Lung (tissue), 12 donors: ENCODE data around the gene FGF14. TPM values are rescaled to one million over a fixed set of nuclear protein-coding genes. Genes with fewer than 3 reads are reported as not detected.

Source experiments
- ATAC-seq: fragments of 200-7000 bp; cut with Tn5 transposase; one replicate; pipeline ENCODE4 v1.9.1; 2020; ENCODE audit warnings: moderate number of reproducible peaks; ENCODE audit not compliant: insufficient read depth, low FRiP score
- DNase-seq, 3 donors: peaks; one replicate each; pipeline ENCODE4 v3.0.0-alpha.2; 2013 to 2017
- H3K27ac ChIP-seq, 2 donors: one replicate each; pipeline ENCODE4 v1.5.1; 2013; ENCODE audit warnings: mild to moderate bottlenecking in 2 of 2, moderate library complexity in 2 of 2, control low read depth in 1 of 2, inconsistent platforms in 1 of 2, low read depth in 1 of 2, low read length in 1 of 2
- H3K27me3 ChIP-seq, 3 donors: one replicate each; pipeline ENCODE4 v1.5.1; 2013; ENCODE audit warnings: low read length in 2 of 3; ENCODE audit not compliant: control insufficient read depth in 3 of 3, insufficient read depth in 3 of 3
- H3K36me3 ChIP-seq, 4 donors: one replicate each; pipeline ENCODE4 v1.5.1; 2013; ENCODE audit warnings: low read length in 4 of 4, mild to moderate bottlenecking in 1 of 4, moderate library complexity in 1 of 4; ENCODE audit not compliant: control insufficient read depth in 4 of 4, insufficient read depth in 4 of 4
- H3K4me1 ChIP-seq, 5 donors: one replicate each; pipeline ENCODE4 v1.5.1; 2013; ENCODE audit warnings: low read length in 5 of 5, mild to moderate bottlenecking in 2 of 5, moderate library complexity in 1 of 5; ENCODE audit not compliant: control insufficient read depth in 5 of 5, insufficient read depth in 5 of 5
- H3K4me3 ChIP-seq: one replicate; pipeline ENCODE4 v1.5.1; 2013; ENCODE audit warnings: mild to moderate bottlenecking, control low read depth, moderate library complexity
- H3K9ac ChIP-seq, 2 donors: one replicate each; pipeline ENCODE4 v1.5.1; 2013; ENCODE audit warnings: low read length in 2 of 2, control low read depth in 1 of 2; ENCODE audit not compliant: insufficient read depth in 1 of 2
- H3K9me3 ChIP-seq, 4 donors: one replicate each; pipeline ENCODE4 v1.5.1; 2013; ENCODE audit warnings: low read length in 3 of 4, mild to moderate bottlenecking in 1 of 4, moderate library complexity in 1 of 4; ENCODE audit not compliant: control insufficient read depth in 4 of 4, insufficient read depth in 3 of 4
- CTCF ChIP-seq: IDR thresholded peaks from 2 replicates; pipeline ENCODE4 v1.5.1; 2012; ENCODE audit warnings: mild to moderate bottlenecking; ENCODE audit errors: control extremely low read depth, extremely low read depth
- WGBS, 2 donors: extraction: QIAGEN DNeasy Blood & Tissue Kit; methylation state at CpG; one replicate each; pipeline ENCODE4 v1.1.7; 2013; 5-methylcytosine and 5-hydroxymethylcytosine counted together
- polyA plus RNA-seq, 2 donors: library from polyadenylated mRNA; stranded (reverse); fragments of 200-250 nt; gene quantifications; one replicate each; pipeline ENCODE4 v1.2.1, GENCODE V29; 2013
- total RNA-seq, 2 donors: library from RNA; depleted of rRNA in 1 of 2; stranded (reverse); fragments of >200 nt in 1 of 2; gene quantifications; one replicate each; pipeline ENCODE4 v1.2.1, GENCODE V29; 2014 to 2021
- donor health status: control.
- donor health status: control.
- donor health status: Bipolar disorder and iron deficiency.
- donor health status: healthy.
- donor health status: DM: yes; HTN: yes; CAD: no.

The FGF14 gene
- total and polyA plus RNA-seq, 4 donors: 0.59 to 12.9 (median 2.3) TPM

- no peak for TF ChIP-seq CTCF
- DNase-seq (no peak), ATAC-seq (peak; percentile 25)
- Histone ChIP-seq H3K36me3 (no peaks in the 10 kb centered on the region), H3K4me1 (peaks cover 0 to 6% (median 0%) of the 10 kb centered on the region in 5 donors), H3K9me3 (peaks cover 0 to 5% (median 0%) of the 10 kb centered on the region in 4 donors), H3K4me3 (no peak overlapping the region), H3K9ac (no peak overlapping the region), H3K27ac (no peak overlapping the region), H3K27me3 (peaks cover 25 to 51% (median 36%) of the 10 kb centered on the region in 3 donors)
- 6 to 8% methylated on average over 11 to 13 of the region's 13 CpGs for WGBS, 2 donors
Observed at GRCh38 chr13:101915755-101916107, 486.1 kb downstream of the FGF14 start.

DNA sequence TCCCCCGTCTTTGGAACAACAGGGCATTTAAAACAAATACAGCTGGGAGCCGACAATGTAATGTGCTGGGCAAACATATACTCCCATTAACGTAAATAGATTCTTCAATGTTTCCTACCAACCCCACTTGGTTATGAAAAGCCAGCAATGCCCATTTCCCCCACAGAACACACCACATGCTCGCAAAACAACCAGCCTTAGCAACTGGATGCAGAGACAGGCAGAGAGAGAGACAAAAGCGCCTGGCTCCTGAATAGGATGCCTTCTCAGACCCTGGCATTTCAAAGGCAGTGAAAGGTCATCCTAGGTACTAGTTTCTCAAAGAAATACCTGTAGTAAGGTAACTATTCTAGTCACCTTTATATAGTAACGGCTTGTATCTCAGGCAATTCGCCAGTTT is 486.5 kb downstream of the FGF14 start:
- Histone ChIP-seq H3K4me1 (peaks cover 0 to 6% (median 0%) of the 10 kb centered on the region in 5 donors), H3K9me3 (peaks cover 0 to 5% (median 0%) of the 10 kb centered on the region in 4 donors), H3K27ac (no peak overlapping the region), H3K9ac (no peak overlapping the region), H3K27me3 (peaks cover 25 to 49% (median 36%) of the 10 kb centered on the region in 3 donors), H3K4me3 (no peak overlapping the region), H3K36me3 (no peaks in the 10 kb centered on the region)
- no peak for DNase-seq
- ATAC-seq: no peak
- 16 to 19% methylated on average over 7 of the region's 7 CpGs for WGBS, 2 donors
- no peak for TF ChIP-seq CTCF

DNA sequence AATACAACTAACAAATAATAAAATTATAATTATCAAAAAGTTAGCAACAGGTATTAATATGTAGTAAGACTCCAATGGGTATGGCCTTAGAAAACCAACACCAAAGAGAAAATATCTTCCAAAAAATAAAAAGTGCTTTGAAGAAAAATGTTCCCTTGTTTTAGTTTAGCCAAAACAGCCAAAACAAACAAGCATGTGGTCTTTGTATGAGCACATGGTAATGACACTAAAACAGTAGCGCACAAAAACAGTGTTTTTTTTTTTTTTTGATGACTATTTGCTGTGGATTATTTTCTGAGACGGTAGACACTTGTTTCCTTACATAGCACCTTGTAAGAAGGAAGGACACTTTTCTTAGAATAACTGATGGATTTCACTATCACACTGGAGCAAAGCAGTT is 490.1 kb downstream of the FGF14 start:
- no peak overlapping the region for H3K9ac ChIP-seq
- no peaks in the 10 kb centered on the region for H3K36me3 ChIP-seq
- 80 to 86% methylated on average over 2 of the region's 2 CpGs for WGBS, 2 donors
- no peak for ATAC-seq
- TF ChIP-seq CTCF: no peak
- no peaks in the 10 kb centered on the region for H3K9me3 ChIP-seq
- H3K4me1 ChIP-seq: peaks cover 0 to 2% (median 0%) of the 10 kb centered on the region in 5 donors
- peaks cover 12 to 19% (median 16%) of the 10 kb centered on the region in 3 donors for H3K27me3 ChIP-seq
- no peak overlapping the region for H3K27ac ChIP-seq
- DNase-seq: no peak
- no peak overlapping the region for H3K4me3 ChIP-seq

- ATAC-seq (no peak), DNase-seq (no peak)
- Histone ChIP-seq H3K36me3 (no peaks in the 10 kb centered on the region), H3K4me3 (no peak overlapping the region), H3K4me1 (no peaks in the 10 kb centered on the region), H3K9ac (no peak overlapping the region), H3K27ac (no peak overlapping the region), H3K9me3 (no peaks in the 10 kb centered on the region), H3K27me3 (no peaks in the 10 kb centered on the region)
- WGBS, 2 donors: 64 to 73% methylated on average over 3 of the region's 3 CpGs
- no peak for TF ChIP-seq CTCF
Observed at GRCh38 chr13:101903890-101904289, 498.0 kb downstream of the FGF14 start.
